Eye (tissue), 1 donor: ENCODE data around the gene PLA2G4E.

Experiments used
- DNase-seq: peaks from one replicate; pipeline ENCODE4 v3.0.0-alpha.2; 2015

Gene PLA2G4E

GRCh38 chr15:42020713-42021273, at the start of gene PLA2G4E:
TSS of gene PLA2G4E (minus strand) at chr15:42021042. CDS start at chr15:42021030, 12 bp downstream.
- no peak for DNase-seq

GRCh38 chr15:42070279-42070975, 49.6 kb upstream of the PLA2G4E start:
- DNase-seq = no peak

GRCh38 chr15:42069496-42070278, 48.8 kb upstream of the PLA2G4E start:
- no peak for DNase-seq

DNA sequence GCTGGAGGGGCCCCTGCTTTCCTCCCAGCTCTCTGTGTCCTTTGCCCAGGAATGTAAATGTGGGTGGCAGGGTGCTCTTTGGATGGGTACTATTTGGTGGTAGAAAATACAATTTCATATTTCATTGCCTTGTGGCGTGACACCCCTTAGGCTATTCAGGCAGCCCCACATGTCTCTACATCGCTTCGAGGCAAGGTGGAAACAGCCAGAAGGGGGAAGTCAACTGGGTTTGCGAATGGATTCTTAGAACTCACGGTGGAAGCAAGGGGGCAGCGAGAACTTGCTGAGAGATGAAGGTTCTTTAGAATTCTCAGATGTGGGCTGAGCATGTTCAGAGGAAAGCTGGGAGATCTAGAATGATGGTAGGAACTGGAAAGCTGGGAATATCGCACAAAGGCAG, 48.2 kb upstream of the PLA2G4E start:
- no peak for DNase-seq

DNA sequence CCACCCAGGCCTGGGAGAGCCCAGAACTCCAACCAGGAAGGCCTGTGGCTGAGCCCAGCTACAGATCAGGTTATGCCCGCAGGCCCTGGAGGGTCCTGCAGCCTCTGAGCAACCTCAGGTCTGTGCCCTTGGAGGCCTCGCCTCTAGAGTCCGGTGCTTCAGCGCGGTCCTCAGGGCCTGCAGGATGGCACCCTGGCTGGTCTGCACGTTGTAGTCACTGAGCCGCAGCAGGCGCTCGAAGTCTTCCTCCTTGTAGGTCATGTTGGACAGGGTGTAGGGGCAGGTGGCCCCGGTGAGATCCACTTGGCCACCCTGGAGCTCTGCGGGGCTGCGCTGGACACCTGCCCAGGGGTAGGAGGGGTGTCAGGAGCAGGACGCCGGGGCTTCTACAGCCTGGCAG, 47.8 kb upstream of the PLA2G4E start:
- DNase-seq = no peak

- no peak for DNase-seq
Measured at GRCh38 chr15:42066764-42067415, 46.0 kb upstream of the PLA2G4E start.

DNA sequence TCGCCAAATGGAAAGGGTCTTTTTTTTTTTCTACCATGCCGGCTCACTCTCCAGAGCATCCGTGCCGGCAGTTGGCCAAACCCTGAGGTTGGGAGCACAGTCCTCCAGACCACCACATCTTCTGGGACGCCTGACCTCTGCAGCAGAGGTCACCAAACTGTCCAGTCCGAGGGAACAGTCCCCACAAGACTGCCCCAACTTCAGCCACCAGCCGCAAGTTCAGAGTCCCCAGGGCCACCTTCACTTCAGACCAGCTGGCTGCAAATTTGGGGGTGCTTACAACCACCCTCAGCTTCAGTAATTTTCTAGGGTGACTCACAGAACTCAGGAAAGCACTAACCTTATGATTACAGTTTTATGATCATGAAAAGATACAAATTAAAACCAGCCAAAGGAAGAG, 44.6 kb upstream of the PLA2G4E start:
- no peak for DNase-seq

DNA sequence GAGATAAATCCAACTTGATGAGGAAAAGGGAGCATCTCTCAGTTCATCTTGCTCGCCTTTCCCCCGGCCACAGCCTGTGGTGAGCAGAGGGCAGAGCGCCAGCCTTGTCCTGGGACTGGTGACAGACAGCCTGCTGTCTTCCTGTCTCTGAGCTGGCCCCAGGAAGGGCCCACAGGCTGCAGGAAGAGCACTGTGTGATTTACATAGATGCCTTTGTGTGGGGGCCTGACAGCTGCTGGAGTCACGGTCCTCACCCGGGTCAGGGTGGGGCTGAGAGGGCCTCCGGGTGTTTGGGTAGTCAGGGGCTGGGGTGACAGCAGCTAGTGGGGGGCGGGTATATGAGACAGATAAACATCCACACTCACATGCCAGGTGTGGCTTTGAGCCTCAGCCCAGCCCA, 44.2 kb upstream of the PLA2G4E start:
- no peak for DNase-seq

DNA sequence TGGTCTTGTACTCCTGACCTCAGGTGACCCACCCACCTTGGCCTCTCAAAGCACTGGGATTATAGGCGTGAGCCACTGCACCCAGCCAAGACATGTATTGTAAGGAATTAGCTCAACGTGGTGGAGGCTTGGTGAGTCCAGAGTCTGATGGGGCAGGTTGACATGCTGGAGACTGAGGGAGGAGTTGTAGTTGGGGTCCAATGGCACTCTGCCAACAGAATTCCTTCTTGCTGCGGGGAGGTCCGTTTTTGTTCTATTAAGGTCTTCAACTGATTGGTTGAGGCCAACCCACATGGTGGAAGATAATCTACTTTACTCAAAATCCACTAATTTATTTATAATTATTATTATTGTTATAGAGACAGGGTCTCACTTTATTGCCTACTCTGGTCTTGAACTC, 43.4 kb upstream of the PLA2G4E start:
- DNase-seq = no peak

DNA sequence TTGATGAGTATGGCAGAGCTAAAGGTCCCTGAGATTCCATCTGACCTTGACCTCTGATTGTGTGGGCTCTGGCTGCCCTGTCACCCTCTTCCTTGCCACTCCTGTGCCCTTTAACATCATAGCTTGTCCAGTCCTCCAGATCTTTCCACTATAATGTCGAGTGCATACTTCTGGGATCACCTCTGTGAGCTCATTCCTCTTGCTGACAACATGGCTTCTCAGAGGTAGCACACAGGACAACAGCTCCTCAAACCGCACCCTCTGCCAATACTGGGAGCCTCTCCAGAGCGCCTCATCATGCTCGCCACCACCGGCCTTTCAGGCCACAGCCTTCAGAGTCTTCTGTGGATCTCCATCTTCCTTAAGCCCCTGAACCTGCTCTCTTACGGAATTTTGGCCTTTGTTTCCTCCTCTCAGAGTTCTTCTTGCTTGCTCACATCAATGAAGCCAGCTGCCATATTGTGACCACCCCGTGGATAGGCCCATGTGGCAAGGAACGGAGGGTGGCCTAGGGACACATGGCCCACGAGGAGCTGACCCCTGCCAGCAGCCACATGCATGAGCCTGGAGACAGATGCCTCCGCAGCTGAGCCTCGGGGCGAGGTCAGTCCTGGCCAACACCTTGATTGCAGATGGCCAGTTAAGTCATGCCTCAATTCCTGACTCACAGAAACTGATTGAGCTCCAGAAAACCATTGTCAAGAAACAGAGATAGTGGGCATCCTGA, 42.4 kb upstream of the PLA2G4E start:
- no peak for DNase-seq

GRCh38 chr15:42062284-42062806, 41.5 kb upstream of the PLA2G4E start:
- no peak for DNase-seq

DNA sequence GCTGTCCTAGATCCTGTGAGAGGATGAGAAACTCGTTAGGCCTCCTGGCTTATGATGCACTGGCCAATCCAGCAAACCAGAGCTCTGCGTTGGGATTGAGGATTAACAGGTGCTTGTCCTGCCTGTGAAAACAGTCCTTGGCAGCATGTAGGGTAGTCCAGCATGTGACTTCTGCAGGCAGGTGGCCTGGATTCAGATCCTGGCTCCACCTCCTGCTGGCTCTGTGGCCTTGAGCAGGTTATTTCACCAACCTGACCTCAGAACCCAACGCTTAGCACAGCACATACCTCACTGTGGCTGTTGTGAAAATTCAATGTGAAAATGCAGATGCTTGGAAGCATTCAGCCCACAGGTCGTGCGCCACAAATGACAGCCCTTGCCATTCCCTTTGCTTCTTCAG, 40.0 kb upstream of the PLA2G4E start:
- DNase-seq = no peak

DNA sequence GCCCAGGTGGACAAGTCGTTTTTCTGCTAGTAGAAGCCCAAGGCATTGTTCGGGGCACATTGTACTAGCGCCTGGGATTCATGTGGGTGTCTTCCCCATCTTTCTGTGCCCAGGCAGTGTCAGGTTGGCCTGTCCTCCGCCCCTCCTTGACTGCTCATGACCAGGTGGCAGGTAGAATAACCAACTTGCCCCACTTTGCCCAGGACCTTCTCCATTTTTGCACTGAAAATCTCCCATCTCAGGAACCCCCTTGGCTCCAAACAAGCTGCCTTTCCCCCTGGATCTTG, 39.6 kb upstream of the PLA2G4E start:
- no peak for DNase-seq

DNA sequence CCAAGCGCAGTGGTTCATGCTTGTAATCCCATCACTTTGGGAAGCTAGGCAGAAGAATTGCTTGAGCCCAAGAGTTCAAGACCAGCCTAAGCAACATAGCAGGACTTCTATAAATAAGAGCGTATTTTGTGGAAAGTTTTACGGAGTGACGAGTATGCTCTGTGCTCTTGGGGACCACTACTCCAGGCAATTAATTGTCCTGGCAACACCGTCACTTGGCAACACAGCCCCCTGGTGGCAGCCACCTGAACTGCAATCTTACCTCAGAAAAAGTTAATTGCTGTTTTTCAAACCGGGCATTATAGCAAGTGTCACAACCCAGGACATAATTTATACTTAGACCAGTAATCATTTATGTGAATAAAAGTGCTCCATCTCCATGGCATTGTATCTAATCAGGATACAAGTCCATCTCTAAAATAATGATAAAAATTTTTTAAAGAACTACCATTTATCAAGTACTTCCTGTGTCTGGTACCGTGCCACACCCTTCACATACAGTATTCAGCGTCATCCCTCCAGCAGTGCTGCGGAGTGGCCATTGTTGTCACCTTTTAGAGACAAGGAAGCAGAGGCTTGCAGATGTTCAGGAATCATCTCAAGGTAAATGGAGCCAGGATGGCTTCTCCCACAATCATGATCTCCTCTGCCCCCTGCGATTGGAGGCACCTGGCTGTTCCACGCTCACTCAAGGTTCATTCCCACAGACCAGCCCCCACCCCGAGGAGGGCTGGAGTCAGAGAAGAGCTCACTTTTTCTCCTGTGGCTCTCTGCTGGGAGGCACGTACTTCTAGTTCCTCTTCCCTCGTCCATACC, 39.0 kb upstream of the PLA2G4E start:
- DNase-seq = peak; percentile 82

- DNase-seq = no peak
Measured at GRCh38 chr15:42058791-42059190, 37.9 kb upstream of the PLA2G4E start.

DNA sequence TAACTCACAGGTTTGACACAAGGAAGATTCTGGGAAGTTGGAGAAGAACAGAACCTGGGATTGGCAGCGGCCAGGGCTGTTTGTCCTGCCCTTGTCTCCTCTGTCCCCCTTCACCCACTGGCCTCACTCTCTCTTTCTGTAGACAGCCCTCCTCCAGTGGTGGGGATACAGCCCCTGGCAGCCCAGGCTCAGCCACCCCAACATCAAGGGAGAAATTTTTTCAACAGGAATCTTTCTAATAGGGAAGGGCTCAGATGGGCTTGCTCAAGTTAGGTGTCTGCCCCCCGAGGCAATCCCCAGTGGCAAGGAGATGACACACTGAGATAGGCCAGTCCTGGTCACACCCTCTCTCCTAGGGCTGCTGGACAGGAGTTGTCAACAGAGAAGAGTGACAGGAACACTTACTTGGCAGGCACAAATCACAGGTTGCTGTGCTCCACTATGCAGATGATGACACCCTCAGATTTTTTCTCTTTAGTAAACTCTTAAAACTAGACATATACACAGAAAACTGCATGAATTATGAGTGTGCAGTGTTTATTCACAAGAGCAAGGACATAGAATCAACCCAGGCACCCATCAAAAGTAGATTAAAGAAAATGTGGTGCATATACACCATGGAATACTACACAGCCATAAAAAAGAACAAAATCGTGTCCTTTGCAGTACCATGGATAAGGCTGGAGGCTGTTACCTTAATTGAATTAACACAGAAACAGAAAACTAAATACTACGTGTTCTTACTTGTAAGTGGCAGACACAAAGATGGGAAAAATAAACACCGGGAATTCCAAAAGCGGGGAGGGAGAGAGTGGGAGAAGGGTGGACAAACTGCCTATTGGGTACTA, 37.2 kb upstream of the PLA2G4E start:
- no peak for DNase-seq

GRCh38 chr15:42056934-42057798, 36.3 kb upstream of the PLA2G4E start:
- peak; percentile 87 for DNase-seq

DNA sequence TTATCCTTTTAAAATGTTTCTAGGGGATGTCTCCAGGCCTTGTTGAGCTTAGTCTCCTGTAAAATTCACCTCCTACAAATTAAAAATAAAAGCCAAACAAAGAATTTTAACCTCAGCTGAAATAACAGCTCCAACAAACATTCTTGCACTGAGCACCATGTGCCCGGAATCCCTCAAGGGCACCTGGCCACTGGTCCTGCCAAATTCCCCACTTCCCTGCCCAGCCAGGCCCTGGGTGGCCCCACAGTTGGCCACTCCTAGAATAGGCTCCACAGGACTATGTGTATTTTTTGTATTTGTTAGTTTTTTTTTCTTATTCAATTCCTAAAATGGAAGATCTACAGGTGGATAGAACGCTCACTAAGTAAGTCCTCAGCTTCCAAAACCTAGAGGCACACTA, 33.1 kb upstream of the PLA2G4E start:
- DNase-seq = no peak

DNA sequence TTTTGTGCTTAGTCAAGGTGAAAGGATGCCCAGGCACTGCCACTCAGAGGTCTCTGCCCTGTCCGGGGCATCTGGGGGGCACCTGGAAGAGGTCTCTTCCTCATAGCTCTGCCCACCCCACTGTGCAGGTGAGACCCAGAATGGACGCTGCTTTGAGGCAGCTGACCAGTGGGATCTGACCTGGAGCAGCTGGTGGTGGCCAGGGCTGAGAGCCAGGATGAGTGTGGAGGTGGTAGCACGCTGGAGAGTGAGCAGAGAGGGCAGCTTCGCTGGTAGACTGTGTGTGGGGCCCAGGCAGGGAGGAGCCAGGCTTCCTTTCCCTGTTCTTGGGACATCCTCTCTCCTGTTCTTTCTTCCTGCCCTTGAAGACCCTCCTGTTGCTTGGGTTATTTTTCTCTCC, 32.2 kb upstream of the PLA2G4E start:
- DNase-seq = no peak
